ENCODE measurements around the gene ZNF407. TPM values are rescaled to one million over a fixed set of nuclear protein-coding genes. Genes with fewer than 3 reads are reported as not detected.
"Not testable (repeated sequence)": the region's sequence is repeated elsewhere in the genome, so short reads cannot be mapped to it uniquely, and the experiment has no call there.

ZNF407 gene
- total RNA-seq, 1 donor from 2014 or later, result 8.7 TPM

DNA sequence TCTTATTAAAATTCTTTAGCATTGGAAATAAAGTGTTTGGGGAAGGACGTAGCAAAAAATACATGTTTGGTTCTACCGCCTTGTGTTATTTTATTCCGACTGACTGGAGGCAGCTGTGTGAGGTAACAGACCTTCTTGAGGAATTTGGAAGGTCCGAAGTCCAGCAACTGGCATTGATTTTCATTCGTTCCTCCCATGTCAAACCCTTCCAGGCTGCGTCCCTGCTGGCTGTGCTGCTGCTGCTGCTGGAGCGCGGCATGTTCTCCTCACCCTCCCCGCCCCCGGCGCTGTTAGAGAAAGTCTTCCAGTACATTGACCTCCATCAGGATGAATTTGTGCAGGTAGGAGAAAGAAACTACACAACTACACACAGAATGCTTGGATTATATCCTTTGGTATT is 41.5 kb upstream of the ZNF407 start:
- Histone ChIP-seq H3K4me3 (no peak overlapping the region), H3K27me3 (no peaks in the 10 kb centered on the region), H3K9me3 (no peaks in the 10 kb centered on the region), H3K27ac (no peak overlapping the region), H3K36me3 (no peaks in the 10 kb centered on the region), H3K4me1 (no peaks in the 10 kb centered on the region)
- DNase-seq (ENCODE audit: low spot score in 2 of 2), result no peak
- TF ChIP-seq, protein P1, sequence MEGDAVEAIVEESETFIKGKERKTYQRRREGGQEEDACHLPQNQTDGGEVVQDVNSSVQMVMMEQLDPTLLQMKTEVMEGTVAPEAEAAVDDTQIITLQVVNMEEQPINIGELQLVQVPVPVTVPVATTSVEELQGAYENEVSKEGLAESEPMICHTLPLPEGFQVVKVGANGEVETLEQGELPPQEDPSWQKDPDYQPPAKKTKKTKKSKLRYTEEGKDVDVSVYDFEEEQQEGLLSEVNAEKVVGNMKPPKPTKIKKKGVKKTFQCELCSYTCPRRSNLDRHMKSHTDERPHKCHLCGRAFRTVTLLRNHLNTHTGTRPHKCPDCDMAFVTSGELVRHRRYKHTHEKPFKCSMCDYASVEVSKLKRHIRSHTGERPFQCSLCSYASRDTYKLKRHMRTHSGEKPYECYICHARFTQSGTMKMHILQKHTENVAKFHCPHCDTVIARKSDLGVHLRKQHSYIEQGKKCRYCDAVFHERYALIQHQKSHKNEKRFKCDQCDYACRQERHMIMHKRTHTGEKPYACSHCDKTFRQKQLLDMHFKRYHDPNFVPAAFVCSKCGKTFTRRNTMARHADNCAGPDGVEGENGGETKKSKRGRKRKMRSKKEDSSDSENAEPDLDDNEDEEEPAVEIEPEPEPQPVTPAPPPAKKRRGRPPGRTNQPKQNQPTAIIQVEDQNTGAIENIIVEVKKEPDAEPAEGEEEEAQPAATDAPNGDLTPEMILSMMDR (IDR thresholded peaks at IDR 0.05), result no peak
- intact Hi-C loops (cut with DNase I), result no loop called here

DNA sequence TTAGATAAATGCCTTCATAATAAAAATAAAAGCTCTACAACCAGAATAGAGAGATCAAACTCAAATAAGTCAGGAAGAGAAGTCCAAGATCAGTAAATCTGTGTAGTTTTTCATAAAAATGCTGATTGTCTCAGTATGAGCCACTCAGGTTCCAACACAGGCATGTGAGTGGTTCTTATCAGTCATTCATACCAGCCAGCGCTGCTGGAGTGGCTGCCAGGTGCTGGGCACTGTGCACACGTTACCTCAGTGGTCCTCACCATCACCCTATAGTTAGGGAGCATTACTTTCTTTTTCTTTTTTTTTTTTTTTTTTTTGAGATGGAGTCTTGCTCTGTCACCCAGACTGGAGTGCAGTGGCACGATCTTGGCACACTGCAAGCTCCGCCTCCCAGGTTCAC is 39.6 kb upstream of the ZNF407 start:
- no peaks in the 10 kb centered on the region for H3K36me3 ChIP-seq
- no peak overlapping the region for H3K4me3 ChIP-seq
- H3K27me3 ChIP-seq, result no peaks in the 10 kb centered on the region
- intact Hi-C loops (cut with DNase I), result no loop called here
- no peaks in the 10 kb centered on the region for H3K9me3 ChIP-seq
- no peak for DNase-seq (ENCODE audit: low spot score in 2 of 2)
- TF ChIP-seq, protein P1 (IDR thresholded peaks at IDR 0.05), result no peak
- no peak overlapping the region for H3K27ac ChIP-seq
- no peaks in the 10 kb centered on the region for H3K4me1 ChIP-seq

DNA sequence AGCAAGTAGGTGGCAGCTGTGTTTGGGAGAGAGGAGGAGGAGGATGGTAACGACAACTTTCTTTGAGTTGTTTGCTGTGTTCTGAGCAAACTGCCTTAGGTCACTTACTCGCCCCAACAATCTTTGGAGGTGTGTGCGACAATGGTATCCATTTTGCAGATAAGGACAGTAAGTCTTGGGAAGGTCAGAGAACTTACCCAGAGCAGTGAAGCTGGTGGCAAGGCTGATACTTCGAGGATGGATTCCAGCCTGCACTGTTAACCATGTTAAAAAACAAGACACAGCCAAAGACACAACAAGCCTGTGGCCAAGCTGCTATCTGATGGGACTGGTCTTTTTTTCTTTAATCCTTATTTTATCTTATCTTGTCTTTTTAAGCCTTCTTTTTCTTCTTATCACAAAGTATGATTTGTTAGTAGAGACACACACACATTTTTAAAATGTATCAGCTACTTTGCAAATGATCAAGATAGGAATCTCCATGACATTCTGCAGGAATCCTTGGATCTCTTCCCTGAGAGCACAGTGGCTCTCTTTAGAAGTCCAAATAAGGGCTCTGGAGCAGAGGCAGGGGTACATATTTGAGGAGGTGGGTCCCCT is 35.4 kb upstream of the ZNF407 start:
- no peak overlapping the region for H3K4me3 ChIP-seq
- H3K27ac ChIP-seq, result no peak overlapping the region
- no peaks in the 10 kb centered on the region for H3K36me3 ChIP-seq
- no peaks in the 10 kb centered on the region for H3K27me3 ChIP-seq
- TF ChIP-seq, protein P1 (IDR thresholded peaks at IDR 0.05), result no peak
- no peaks in the 10 kb centered on the region for H3K4me1 ChIP-seq
- no peak for DNase-seq (ENCODE audit: low spot score in 2 of 2)
- intact Hi-C loops (cut with DNase I), result no loop called here
- no peaks in the 10 kb centered on the region for H3K9me3 ChIP-seq

DNA sequence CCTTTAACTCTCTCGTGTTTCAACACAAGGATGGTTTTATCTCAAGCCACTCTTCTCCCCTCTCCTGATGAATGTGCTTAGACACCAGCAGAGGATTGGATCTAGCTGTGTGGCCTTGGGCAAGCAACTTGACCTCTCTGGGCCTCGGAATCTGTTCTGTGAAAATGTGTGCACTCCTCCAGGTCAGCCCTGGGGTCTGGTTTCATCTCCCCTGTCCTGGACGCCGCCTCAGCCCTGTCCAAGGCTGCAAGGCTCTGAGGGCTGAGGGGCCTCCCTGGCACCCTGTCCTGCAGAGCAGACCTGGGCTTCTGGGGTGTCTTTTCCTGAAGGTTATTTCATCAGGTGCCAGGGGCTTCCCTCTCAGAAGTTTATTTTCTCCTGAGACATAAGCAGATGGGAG is 34.9 kb upstream of the ZNF407 start:
- Histone ChIP-seq H3K4me3 (no peak overlapping the region), H3K9me3 (no peaks in the 10 kb centered on the region), H3K36me3 (no peaks in the 10 kb centered on the region), H3K27me3 (no peaks in the 10 kb centered on the region), H3K4me1 (no peaks in the 10 kb centered on the region), H3K27ac (no peak overlapping the region)
- TF ChIP-seq, protein P1 (IDR thresholded peaks at IDR 0.05), result no peak
- intact Hi-C loops (cut with DNase I), result no loop called here
- DNase-seq (ENCODE audit: low spot score in 2 of 2), result no peak

DNA sequence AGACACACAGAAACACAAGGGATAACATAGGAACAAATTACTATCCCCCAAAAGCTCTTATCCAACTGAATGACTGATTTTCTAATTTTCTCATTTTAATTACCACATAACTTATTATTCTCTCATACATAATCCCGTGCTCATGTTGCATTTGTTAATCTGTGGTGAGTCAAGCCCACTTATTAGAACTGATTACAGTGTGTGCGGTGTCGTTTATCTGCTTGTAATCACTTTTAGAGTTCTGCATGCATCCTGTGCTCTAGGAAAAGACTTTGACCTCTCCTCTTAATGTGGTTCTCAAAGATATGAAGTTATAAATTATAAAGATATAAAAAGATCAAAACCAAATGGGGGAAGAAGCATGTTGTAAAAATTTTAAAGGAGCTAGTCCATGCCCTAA is 33.7 kb upstream of the ZNF407 start:
- no peak for DNase-seq (ENCODE audit: low spot score in 2 of 2)
- no peak overlapping the region for H3K27ac ChIP-seq
- H3K4me1 ChIP-seq, result no peaks in the 10 kb centered on the region
- H3K9me3 ChIP-seq, result no peaks in the 10 kb centered on the region
- intact Hi-C loops (cut with DNase I), result no loop called here
- no peaks in the 10 kb centered on the region for H3K27me3 ChIP-seq
- no peak overlapping the region for H3K4me3 ChIP-seq
- no peaks in the 10 kb centered on the region for H3K36me3 ChIP-seq
- TF ChIP-seq, protein P1 (IDR thresholded peaks at IDR 0.05), result no peak

DNA sequence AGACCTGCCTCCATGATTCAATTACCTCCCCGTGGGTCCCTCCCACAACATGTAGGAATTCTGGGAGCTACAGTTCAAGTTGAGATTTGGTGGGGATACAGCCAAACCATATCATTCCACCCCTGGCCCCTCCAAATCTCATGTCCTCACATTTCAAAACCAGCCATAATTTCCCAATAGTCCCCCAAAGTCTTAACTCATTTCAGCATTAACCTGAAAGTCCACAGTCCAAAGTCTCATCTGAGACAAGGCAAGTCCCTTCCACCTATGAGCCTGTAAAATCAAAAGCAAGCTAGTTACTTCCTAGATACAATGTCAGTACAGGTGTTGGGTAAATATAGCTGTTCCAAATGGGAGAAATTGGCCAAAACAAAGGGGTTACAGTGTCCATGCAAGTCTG is 32.5 kb upstream of the ZNF407 start:
- H3K4me3 ChIP-seq; H3K27me3 ChIP-seq; H3K4me1 ChIP-seq; H3K36me3 ChIP-seq; H3K27ac ChIP-seq; intact Hi-C loops (cut with DNase I); H3K9me3 ChIP-seq; DNase-seq (ENCODE audit: low spot score in 2 of 2): not testable (repeated sequence)

DNA sequence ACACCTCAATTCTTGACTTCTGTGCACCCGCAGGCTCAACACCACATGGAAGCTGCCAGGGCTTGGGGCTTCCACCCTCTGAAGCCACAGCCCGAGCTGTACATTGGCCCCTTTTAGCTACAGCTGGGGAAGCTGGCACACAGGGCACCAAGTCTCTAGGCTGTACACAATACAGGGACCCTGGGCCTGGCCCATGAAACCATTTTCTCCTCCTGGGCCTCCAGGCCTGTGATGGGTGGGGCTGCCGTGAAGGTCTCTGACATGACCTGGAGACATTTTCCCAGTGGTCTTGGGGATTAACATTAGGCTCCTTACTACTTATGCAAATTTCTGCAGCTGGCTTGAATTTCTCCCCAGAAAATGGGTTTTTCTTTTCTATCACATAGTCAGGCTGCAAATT is 31.7 kb upstream of the ZNF407 start:
- H3K27ac ChIP-seq; H3K4me3 ChIP-seq; intact Hi-C loops (cut with DNase I); H3K36me3 ChIP-seq; H3K9me3 ChIP-seq; DNase-seq (ENCODE audit: low spot score in 2 of 2); H3K27me3 ChIP-seq; H3K4me1 ChIP-seq: not testable (repeated sequence)

Data from ascending aorta (tissue), 2 donors.